GM21390 (cell line): Measurements from ENCODE around the gene NXT2.
"Not testable (repeated sequence)": the region's sequence is repeated elsewhere in the genome, so short reads cannot be mapped to it uniquely, and the experiment has no call there.

Experiments used
- ATAC-seq: cut with Tn5 transposase; IDR thresholded peaks from one replicate; pipeline ENCODE4 v1.9.1; 2021; ENCODE audit not compliant: unreplicated experiment

Gene NXT2

DNA sequence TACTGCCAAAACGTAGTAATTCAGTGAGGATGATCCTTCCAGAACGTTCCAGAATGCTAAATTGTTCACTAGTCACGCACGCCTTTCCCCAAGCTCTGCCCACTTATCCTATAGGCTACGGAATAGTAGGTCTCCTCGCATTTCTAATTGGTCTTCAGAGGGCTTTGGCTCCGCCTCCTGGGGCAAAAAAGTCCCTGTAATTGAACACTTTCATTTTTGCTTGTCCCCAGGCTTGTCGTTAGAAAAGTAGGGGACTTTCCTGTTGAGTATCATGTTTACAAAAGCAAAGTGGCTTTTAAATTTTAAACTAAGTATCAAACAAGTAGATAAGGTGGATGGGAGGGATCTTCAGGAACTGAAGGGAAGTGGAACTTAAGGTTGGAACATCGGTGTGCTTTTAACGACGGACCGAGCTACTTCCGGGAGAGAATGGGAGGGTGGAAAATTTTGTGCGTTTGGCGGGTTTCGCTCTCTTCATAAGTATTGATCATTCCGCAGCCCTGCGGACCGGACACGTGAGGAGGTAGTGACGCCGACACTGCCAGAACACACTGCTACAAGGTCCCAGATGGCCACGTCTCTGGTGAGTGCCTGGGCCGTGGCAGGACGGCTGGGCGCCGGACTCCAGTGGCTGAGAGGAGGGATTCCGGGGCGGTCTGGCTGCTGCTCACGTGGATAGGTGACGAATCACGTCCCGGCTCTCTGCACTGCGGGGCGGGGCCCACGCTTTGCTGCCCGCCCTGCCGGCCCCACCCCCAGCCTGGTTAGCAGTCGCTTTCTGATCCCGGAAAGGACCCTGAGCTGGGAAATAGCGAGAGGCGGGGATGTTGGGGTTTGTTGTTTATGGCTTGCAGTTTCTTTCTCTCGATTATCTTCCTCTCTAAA is at the start of gene NXT2:
NXT2 (plus strand) TSS at position 406 of the 885 bp plus-strand sequence; CDS start at position 569, 163 bp downstream.
- ATAC-seq, result peak; percentile 98

DNA sequence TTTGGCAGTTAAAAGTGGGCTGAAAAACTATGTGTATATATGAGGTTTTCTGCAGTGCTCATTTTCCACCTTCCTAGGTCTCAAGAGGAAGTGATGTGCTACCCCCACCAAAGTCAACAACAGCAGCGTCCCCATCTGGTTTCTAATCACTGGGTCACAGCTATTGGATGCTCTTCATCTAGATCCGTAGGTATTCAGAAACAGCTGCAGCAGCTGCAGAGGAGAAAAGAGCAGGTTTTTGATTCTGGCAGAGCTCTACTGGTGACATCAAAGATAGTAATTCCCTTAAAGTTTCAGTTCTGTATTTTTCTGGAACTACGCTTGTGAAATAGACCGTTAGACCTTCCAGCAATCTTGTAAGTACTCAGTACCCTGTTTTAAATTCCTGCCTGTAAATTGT is 49.0 kb upstream of the NXT2 start:
- ATAC-seq, result no peak

DNA sequence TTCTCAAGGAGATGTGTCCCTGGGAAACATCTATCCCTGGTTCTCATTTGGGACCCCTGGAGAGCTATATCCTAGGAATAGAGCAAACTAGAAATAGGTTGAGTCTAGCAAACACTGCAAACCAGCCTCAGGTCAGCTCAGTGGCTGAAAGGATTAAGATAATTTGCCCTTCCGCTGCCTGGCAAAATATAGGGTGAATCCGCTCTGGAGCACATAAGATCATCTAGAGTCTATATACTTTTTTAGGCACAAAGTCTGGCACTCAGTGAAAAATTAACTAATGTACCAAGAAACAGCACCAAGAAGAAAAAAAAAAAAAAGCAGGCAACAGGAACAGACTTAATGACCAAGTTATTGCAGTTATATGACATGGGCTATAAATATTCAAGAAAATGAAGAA is 47.5 kb upstream of the NXT2 start:
- ATAC-seq, result no peak

DNA sequence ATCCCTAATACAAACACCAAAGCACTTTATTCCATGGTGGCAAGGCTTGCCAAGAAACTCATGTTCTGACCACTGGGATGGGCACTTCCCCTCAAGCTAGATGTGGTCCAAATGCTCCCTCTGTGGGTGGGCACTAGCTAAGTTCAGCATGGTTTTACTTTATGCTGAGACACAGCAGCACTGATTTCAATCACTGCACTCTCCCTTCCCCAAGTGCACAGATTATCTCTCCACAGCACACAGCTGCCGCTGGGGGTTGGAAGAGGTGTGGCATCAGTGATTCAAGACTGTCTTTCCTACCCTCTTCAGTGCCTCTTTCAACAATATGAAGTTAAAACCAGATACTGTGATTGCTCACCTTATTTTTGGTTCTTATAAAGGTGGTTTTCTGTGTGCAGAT is 38.2 kb upstream of the NXT2 start:
- ATAC-seq, result no peak

DNA sequence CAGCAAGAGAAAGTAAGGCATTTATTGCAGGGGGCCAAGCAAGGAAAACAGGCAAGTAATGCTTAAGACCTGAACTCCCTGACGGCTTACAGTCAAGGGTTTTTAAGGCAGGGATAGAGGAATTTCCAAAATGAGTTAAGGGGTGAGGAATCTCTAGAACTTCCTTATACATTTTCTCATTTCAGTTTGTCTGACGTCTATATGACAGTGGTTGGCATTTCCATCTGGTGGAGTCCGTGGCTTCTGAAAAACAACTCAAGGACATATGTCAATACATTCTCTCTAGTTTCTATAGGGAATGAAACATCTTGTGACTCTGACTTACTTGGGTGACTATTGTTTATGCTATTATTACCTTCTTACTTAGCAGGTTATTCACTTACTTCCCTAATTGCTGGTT is 35.5 kb upstream of the NXT2 start:
- ATAC-seq, result no peak

DNA sequence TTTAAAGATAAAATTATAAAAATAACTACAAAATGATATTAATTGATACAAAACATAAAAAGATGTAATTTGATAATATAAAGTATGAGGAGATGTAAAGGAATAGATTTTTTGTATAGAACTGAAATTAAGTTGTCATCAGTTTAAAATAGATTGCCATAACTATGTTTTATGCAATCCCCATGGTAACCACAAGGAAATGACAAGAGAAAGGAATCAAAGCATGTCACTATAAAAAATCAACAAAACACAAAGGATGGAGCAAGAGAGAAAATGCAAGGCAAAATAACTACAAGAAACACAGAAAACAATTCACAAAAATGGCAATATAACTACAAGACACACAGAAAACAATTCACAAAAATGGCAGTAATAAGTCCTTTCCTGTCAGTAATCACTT is 27.7 kb upstream of the NXT2 start:
- no peak for ATAC-seq

DNA sequence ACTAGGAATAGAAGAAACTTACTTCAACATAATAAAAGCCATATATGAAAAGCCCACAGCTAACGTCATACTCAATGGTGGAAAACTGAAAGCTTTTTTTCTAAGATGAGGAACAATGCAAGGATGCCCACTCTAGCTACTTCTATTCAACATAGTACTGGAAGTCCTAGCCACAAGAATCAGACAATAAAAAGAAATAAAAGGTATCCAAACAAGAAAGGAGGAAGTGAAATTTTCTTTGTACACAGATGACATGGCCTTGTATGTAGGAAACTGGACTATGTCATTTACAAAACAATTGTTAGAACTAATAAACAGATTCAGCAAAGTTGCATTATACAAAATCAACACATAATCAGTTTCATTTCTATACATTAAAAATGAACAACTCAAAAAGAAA is 25.5 kb upstream of the NXT2 start:
- no peak for ATAC-seq

DNA sequence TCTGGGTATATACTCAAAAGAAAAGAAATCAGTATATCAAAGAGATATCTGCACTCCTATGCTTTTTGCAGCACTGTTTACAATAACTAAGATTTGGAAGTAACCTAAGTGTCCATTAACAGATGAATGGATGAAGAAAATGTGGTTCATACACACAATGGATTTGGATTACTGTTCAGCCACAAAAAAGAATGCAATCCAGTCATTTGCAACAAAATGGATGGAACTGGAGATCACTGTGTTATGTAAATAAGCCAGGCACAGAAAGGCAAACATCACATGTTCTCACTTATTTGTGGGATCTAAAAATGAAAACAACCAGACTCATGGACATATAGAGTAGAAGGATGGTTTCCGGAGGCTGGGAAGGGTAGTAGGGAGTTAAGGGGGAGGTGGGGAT is 17.6 kb upstream of the NXT2 start:
- no peak for ATAC-seq

DNA sequence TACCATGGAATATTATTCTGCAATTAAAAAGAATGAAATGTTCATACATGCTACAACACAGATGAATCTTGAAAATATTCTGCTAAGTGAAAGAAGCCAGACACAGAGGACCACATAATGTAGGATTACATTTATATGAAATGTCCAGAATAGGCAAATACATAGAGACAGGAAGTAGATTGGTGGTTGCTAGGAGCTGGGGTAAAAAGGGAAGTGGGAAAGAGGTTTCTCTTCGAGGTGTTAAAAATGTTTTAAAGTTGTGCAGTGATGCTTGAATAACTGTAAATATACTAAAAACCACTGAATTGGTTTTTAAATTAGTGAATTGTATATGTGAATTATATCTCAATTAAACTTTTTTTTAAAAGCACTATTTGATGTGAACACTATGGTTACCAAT is 3.6 kb upstream of the NXT2 start:
- no peak for ATAC-seq

DNA sequence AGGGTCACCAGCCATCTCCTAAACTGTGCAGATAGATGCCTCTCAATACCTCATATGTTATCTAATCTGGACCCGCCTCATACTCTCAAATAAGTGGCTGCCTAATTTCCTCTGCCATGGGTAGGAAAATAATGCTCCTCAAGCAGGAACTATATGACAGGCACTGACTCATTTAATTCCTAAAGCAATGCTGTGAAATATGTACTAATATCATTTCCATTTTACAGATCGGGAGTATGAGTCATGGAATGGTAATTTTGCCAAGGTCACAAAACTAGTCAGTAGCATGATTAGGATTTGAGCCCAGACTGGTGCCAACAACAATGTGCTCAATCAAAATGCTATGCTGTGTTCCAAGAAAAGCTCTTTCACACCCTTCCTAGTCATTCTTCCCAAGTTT is 3.0 kb upstream of the NXT2 start:
- no peak for ATAC-seq

DNA sequence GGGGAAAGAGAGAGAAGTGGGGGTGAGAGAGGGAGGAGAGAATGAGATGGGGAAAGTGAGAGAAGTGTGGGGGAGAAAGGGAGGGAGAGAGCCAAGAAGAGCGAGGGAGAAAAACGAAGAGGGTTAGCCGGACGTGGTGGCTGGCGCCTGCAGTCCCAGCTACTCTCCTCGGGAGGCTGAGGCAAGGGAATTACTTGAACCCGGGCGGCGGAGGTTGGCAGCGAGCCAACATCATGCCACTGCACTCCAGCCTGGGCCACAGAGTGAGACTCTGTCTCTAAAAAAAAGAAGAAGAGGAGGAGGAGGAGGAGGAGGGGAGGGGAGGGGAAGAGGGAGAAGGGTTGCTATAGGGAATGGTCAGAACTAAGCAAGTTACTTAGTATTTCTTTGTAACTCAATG is 1.7 kb upstream of the NXT2 start:
- no peak for ATAC-seq

DNA sequence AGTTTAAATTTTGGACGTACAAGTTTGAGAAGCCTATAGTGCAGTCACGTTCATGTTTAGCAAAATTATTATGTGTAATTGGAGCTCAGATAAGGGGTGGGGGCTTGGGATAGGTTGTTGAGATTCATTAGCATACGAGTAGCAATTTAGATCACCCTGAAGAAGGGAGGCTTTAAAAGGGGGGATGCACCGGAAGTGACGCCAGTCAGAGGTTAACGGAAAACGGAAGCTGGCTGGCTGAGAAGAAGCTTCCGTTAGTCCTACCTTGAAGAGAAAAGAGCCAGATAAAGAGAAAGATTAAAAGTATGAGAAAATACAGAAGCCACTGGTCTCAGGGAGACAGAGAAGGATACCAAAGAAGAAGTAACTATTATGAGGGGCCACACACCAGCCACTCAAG is 1.1 kb upstream of the NXT2 start:
- no peak for ATAC-seq

DNA sequence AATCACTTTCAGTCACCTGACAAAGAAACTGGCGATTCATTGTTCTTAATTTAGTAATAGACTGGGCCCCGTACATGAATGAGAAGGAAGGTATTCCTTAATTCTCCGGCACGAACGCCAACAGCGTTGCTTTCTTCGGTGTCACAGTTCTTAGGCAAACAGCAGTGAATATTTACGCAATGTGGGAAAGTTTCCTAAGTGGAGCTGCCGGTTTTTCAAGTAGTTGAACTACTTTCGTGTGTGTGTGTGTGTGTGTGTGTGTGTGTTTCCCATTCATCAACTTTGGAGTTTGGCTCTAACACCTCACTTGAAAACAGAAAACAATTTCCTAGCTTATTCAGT is 651 bp downstream of the NXT2 start:
- no peak for ATAC-seq

DNA sequence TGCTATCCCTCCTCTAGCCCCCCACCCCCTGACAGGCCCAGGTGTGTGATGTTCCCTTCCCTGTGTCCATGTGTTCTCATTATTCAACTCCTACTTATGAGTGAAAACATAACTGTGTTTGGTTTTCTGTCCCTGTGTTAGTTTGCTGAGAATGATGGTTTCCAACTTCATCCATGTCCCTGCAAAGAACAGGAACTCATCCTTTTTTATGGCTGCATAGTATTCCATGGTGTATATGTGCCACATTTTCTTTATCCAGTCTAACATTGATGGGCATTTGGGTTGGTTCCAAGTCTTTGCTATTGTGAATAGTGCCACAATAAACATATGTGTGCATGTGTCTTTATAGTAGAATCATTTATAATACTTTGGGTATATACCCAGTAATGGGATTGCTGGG is 2.4 kb downstream of the NXT2 start:
- ATAC-seq, result not testable (repeated sequence)

DNA sequence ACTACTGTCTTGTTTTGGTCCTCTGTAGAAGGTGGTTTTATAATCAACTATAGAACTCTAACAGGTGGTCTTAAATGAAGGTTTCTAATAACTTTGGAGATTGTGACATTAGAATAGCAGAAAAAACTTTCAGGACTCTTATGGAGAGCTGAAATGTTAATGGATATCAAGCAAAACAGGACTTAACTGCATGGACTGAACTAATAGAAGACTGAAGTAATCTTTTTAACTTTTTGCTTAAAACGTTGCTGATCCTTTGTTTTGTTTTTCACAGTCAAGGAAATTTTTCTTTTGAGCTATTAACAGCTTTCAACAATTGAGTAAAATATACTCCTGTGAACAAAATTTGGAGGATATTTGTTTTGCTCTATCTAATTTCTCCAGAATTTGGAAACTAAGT is 17.2 kb downstream of the NXT2 start:
- no peak for ATAC-seq

DNA sequence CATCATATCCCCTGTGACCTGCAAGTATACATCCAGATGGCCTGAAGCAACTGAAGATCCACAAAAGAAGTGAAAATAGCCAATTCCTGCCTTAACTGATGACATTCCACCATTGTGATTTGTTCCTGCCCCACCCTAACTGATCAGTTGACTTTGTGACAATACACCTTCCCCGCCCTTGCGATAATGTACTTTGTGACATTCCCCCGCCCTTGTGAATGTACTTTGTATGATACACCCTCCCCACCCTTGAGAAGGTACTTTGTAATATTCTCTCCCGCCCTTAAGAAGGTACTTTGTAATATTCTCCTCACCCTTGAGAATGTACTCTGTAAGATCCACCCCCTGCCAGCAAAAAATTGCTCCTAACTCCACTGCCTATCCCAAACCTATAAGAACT is 39.4 kb downstream of the NXT2 start:
- ATAC-seq, result not testable (repeated sequence)

DNA sequence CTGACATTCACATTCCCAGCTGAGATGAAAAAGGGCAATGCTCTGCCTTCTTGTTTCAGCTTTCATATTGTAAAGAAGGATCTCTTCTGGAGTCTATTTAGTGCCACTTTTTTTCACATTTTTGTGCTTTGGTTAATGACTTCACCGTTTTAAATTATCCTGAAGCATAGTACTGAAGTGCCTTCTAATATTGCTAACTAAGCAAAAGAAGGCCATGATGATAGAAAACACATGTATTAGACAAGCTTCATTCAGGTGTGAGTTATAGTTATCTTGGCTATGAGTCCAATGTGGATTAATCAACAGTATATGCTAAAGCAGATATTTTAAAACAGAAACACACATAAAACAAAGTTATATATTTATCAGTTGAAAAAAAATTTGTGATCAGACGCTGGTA is 40.4 kb downstream of the NXT2 start:
- no peak for ATAC-seq

DNA sequence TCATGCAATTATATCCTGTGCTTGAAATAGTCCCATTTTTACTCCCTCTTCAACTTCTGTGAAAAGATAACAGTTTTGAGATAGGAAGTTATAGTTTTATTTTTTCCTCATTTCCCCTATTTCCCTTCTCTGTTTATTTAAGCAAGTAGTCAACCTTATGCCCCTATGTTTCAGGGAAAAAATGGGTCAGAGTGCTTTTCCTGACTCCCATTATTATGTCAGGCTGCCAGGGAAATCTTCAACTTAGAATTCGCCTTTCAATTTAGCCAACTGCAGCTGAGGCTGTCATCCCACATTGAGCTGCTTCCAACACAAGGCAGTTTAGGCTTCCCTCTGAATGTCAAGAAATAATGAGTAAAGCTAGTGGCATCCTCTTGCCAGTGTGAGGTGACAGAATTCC is 42.3 kb downstream of the NXT2 start:
- ATAC-seq, result no peak

DNA sequence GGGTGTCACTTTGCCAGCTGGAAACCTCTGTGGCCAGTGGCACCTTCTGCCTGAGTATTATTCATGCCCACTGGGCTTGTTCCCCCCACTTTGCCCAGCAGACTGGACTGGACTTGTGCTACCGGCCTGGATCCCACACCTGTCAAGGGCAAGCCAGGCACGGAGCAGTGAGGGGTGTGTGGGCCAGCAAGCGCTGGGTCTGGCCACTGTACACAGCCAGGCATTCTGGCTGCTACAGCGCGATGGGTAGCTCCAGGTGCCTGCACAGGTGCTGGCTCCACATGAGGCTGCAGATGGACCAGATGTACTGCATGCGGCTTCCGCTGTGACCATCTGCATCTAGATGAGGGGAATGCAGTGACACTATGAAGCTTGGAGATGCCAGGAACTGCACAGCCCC is 48.8 kb downstream of the NXT2 start:
- ATAC-seq, result no peak

DNA sequence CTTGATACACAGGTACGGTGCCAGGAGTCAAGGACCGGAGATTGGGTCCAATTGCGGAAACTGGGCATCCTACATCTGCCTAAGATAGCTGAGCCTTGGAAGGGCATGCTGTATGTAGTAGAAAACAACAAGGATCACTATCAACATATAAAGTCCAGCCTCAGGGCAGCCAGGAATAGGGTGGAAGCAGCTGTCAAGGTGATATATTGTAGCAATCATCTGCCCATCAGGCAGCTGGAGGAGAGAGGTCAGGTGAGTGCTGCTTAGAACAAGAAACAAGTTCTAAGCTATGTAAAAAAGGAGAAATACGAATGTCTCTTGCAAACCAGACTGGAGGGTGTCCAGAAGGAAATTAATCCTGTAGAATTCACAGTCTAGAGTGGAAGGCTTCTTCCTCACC is 53.5 kb downstream of the NXT2 start:
- ATAC-seq, result no peak
